ENCODE measurements around the gene FBLL1. TPM values are rescaled to one million over a fixed set of nuclear protein-coding genes. Genes with fewer than 3 reads are reported as not detected.

The FBLL1 gene
- polyA plus RNA-seq (2013, experiment 1 of 4), result 0.98 TPM
- 0.50 TPM for polyA plus RNA-seq (2013, experiment 2 of 4)
- polyA plus RNA-seq (2013, experiment 3 of 4), result 1.4 TPM
- polyA plus RNA-seq (2013, experiment 4 of 4), result 1.6 TPM

DNA sequence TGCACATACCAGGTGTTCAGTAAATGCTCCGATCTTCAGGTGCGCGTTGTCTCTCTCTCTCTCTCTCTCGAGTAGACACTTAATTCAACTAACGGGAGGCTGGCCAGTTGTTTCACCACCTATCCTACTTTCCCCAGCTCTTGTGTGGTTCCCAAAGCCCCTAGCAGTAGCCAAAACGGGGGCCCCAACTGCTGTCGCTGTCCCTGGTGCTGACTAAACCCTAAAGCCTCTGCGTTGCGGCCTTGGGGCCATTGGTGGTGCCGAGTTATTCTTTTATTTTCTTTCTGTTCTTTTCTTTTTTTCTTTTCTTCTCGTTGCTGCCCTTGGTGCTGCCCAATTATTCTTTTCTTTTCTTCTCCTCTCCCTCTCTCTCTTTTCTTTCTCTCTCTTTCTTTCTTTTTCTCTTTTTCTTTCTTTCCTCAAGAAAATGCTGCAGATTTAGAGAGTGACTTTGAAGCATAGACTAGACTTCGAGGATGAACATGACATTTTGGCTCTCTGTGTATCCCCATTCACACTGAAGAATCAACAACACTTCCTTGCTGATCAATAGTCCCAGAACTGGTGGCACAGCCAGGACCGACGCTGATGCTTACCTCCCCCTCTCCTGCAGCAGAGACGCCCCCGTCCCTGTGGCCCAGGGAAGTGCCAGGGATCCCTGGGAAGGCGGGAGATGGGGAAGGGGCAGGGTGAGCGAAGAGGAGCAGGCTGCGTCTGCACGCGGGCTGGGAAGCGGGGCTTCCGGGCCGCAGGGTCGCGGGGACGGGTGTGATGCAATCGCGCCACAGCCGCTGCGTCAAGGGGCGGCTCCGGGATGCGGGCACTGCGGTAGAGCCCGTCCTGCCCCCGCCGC is at the start of gene FBLL1:
TSS of gene FBLL1 (plus strand) at position 785 of the 853 bp plus-strand sequence. CDS start 200 bp downstream, outside the sequence.
- H3K4me3 ChIP-seq (ENCODE audit: insufficient read depth, low read depth, low read length), result peak within 1 kb of the TSS; percentile 26
- H3K4me1 ChIP-seq (ENCODE audit: control insufficient read depth, insufficient read depth, low read length), result peaks cover 14% of the 10 kb centered on the region
- peaks cover 34% of the 10 kb centered on the region for H3K27me3 ChIP-seq (ENCODE audit: control insufficient read depth, insufficient read depth, low read length, poor library complexity, severe bottlenecking)
- WGBS, 2 experiments, result 11% methylated on average over 38 of the region's 38 CpGs
- no peak within 1 kb of the TSS for H3K27ac ChIP-seq (ENCODE audit: insufficient read depth, low read depth, low read length, poor library complexity, severe bottlenecking)
- no peaks in the 10 kb centered on the region for H3K36me3 ChIP-seq (ENCODE audit: control insufficient read depth, insufficient read depth, low read length)
- no peaks in the 10 kb centered on the region for H3K9me3 ChIP-seq (ENCODE audit: control insufficient read depth, low read length)

- H3K27ac ChIP-seq (ENCODE audit: insufficient read depth, low read depth, low read length, poor library complexity, severe bottlenecking), result no peak overlapping the region
- no peaks in the 10 kb centered on the region for H3K4me1 ChIP-seq (ENCODE audit: control insufficient read depth, insufficient read depth, low read length)
- peaks cover 10% of the 10 kb centered on the region for H3K27me3 ChIP-seq (ENCODE audit: control insufficient read depth, insufficient read depth, low read length, poor library complexity, severe bottlenecking)
- no peak overlapping the region for H3K4me3 ChIP-seq (ENCODE audit: insufficient read depth, low read depth, low read length)
- no peaks in the 10 kb centered on the region for H3K36me3 ChIP-seq (ENCODE audit: control insufficient read depth, insufficient read depth, low read length)
- 88 to 92% methylated on average over 1 to 3 of the region's 3 CpGs for WGBS, 2 experiments
- H3K9me3 ChIP-seq (ENCODE audit: control insufficient read depth, low read length), result no peaks in the 10 kb centered on the region
Measured at GRCh38 chr5:168480601-168481000, 48.5 kb upstream of the FBLL1 start.

DNA sequence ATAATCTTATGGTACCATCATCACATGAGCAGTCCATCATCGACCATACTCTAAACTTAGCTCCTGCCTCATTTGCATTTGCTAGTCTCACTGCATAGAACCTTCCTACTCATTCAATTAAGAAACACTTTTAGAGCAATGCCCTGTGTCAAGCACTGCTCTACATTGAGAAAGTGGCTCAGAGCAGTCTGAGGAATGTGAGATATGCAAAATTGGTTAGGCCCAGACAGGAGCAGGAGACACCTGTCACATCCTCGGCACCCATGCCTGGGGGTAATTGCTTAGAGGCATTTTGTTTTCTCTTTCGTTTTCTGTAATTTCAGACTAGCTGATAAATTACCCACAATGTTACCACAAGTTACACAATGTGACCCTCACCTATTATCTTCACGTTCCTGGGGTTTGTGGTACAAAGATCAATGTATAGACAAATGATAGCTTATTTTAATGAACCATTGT is 47.7 kb upstream of the FBLL1 start:
- Histone ChIP-seq H3K27me3 (ENCODE audit: control insufficient read depth, insufficient read depth, low read length, poor library complexity, severe bottlenecking) (peaks cover 10% of the 10 kb centered on the region), H3K4me1 (ENCODE audit: control insufficient read depth, insufficient read depth, low read length) (no peaks in the 10 kb centered on the region), H3K27ac (ENCODE audit: insufficient read depth, low read depth, low read length, poor library complexity, severe bottlenecking) (no peak overlapping the region), H3K36me3 (ENCODE audit: control insufficient read depth, insufficient read depth, low read length) (no peaks in the 10 kb centered on the region), H3K4me3 (ENCODE audit: insufficient read depth, low read depth, low read length) (no peak overlapping the region), H3K9me3 (ENCODE audit: control insufficient read depth, low read length) (no peaks in the 10 kb centered on the region)
- 83 to 84% methylated on average over 2 to 4 of the region's 4 CpGs for WGBS, 2 experiments

GRCh38 chr5:168482361-168482760 is 46.7 kb upstream of the FBLL1 start:
- no peak overlapping the region for H3K27ac ChIP-seq (ENCODE audit: insufficient read depth, low read depth, low read length, poor library complexity, severe bottlenecking)
- H3K27me3 ChIP-seq (ENCODE audit: control insufficient read depth, insufficient read depth, low read length, poor library complexity, severe bottlenecking), result peaks cover 10% of the 10 kb centered on the region
- WGBS, 2 experiments, result 81 to 84% methylated on average over 5 of the region's 5 CpGs
- H3K36me3 ChIP-seq (ENCODE audit: control insufficient read depth, insufficient read depth, low read length), result no peaks in the 10 kb centered on the region
- H3K4me1 ChIP-seq (ENCODE audit: control insufficient read depth, insufficient read depth, low read length), result no peaks in the 10 kb centered on the region
- no peaks in the 10 kb centered on the region for H3K9me3 ChIP-seq (ENCODE audit: control insufficient read depth, low read length)
- no peak overlapping the region for H3K4me3 ChIP-seq (ENCODE audit: insufficient read depth, low read depth, low read length)

- H3K4me3 ChIP-seq (ENCODE audit: insufficient read depth, low read depth, low read length), result peak within 1 kb of the TSS; percentile 73
- 1 to 2% methylated on average over 40 of the region's 40 CpGs for WGBS, 2 experiments
- H3K27ac ChIP-seq (ENCODE audit: insufficient read depth, low read depth, low read length, poor library complexity, severe bottlenecking), result no peak within 1 kb of the TSS
- H3K36me3 ChIP-seq (ENCODE audit: control insufficient read depth, insufficient read depth, low read length), result peaks cover 18% of the 10 kb centered on the region
- H3K9me3 ChIP-seq (ENCODE audit: control insufficient read depth, low read length), result no peaks in the 10 kb centered on the region
- H3K4me1 ChIP-seq (ENCODE audit: control insufficient read depth, insufficient read depth, low read length), result no peaks in the 10 kb centered on the region
- H3K27me3 ChIP-seq (ENCODE audit: control insufficient read depth, insufficient read depth, low read length, poor library complexity, severe bottlenecking), result peaks cover 10% of the 10 kb centered on the region
Measured at GRCh38 chr5:168486136-168486879, 42.8 kb upstream of the FBLL1 start, which contains the start of gene RARS1. Gene RARS1, plus strand, starts transcription at chr5:168486471. Its CDS starts 28 bp downstream, at chr5:168486499.

DNA sequence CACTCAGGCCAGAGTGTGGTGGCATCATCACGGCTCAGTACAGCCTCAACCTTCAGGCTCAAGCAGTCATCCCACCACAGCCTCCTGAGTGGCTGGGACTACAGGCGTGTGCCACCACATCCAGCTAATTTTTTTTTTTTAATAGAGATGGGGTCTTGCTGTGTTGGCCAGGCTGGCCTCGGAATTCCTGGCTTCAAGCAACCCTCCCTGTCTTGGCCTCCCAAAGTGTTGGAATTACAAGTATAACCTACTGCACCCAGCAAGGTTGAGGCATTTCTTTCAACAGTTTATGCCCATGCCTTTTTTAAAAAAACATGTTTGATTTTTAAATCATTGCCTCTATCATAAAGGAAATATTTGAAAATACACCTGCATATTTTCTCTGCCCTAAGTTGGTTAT is 40.0 kb upstream of the FBLL1 start:
- H3K27me3 ChIP-seq (ENCODE audit: control insufficient read depth, insufficient read depth, low read length, poor library complexity, severe bottlenecking), result no peaks in the 10 kb centered on the region
- no peaks in the 10 kb centered on the region for H3K4me1 ChIP-seq (ENCODE audit: control insufficient read depth, insufficient read depth, low read length)
- H3K9me3 ChIP-seq (ENCODE audit: control insufficient read depth, low read length), result no peaks in the 10 kb centered on the region
- peaks cover 38% of the 10 kb centered on the region for H3K36me3 ChIP-seq (ENCODE audit: control insufficient read depth, insufficient read depth, low read length)
- 95 to 98% methylated on average over 3 of the region's 3 CpGs for WGBS, 2 experiments
- H3K27ac ChIP-seq (ENCODE audit: insufficient read depth, low read depth, low read length, poor library complexity, severe bottlenecking), result no peak overlapping the region
- H3K4me3 ChIP-seq (ENCODE audit: insufficient read depth, low read depth, low read length), result no peak overlapping the region

GRCh38 chr5:168494057-168494555 is 35.0 kb upstream of the FBLL1 start:
- no peaks in the 10 kb centered on the region for H3K4me1 ChIP-seq (ENCODE audit: control insufficient read depth, insufficient read depth, low read length)
- peaks cover 45% of the 10 kb centered on the region for H3K36me3 ChIP-seq (ENCODE audit: control insufficient read depth, insufficient read depth, low read length)
- H3K9me3 ChIP-seq (ENCODE audit: control insufficient read depth, low read length), result no peaks in the 10 kb centered on the region
- no peak overlapping the region for H3K4me3 ChIP-seq (ENCODE audit: insufficient read depth, low read depth, low read length)
- 97% methylated on average over 4 to 5 of the region's 5 CpGs for WGBS, 2 experiments
- no peaks in the 10 kb centered on the region for H3K27me3 ChIP-seq (ENCODE audit: control insufficient read depth, insufficient read depth, low read length, poor library complexity, severe bottlenecking)
- H3K27ac ChIP-seq (ENCODE audit: insufficient read depth, low read depth, low read length, poor library complexity, severe bottlenecking), result no peak overlapping the region

GRCh38 chr5:168502563-168503237 is 26.4 kb upstream of the FBLL1 start:
- Histone ChIP-seq H3K36me3 (ENCODE audit: control insufficient read depth, insufficient read depth, low read length) (peaks cover 38% of the 10 kb centered on the region), H3K4me3 (ENCODE audit: insufficient read depth, low read depth, low read length) (no peak overlapping the region), H3K27ac (ENCODE audit: insufficient read depth, low read depth, low read length, poor library complexity, severe bottlenecking) (no peak overlapping the region), H3K9me3 (ENCODE audit: control insufficient read depth, low read length) (no peaks in the 10 kb centered on the region), H3K27me3 (ENCODE audit: control insufficient read depth, insufficient read depth, low read length, poor library complexity, severe bottlenecking) (no peaks in the 10 kb centered on the region), H3K4me1 (ENCODE audit: control insufficient read depth, insufficient read depth, low read length) (no peaks in the 10 kb centered on the region)
- 87 to 97% methylated on average over 6 to 7 of the region's 7 CpGs for WGBS, 2 experiments

GRCh38 chr5:168513861-168514428 is 15.2 kb upstream of the FBLL1 start:
- no peak overlapping the region for H3K27ac ChIP-seq (ENCODE audit: insufficient read depth, low read depth, low read length, poor library complexity, severe bottlenecking)
- H3K9me3 ChIP-seq (ENCODE audit: control insufficient read depth, low read length), result no peaks in the 10 kb centered on the region
- H3K27me3 ChIP-seq (ENCODE audit: control insufficient read depth, insufficient read depth, low read length, poor library complexity, severe bottlenecking), result no peaks in the 10 kb centered on the region
- no peak overlapping the region for H3K4me3 ChIP-seq (ENCODE audit: insufficient read depth, low read depth, low read length)
- H3K36me3 ChIP-seq (ENCODE audit: control insufficient read depth, insufficient read depth, low read length), result peaks cover 65% of the 10 kb centered on the region
- WGBS, 2 experiments, result 100% methylated on average over 1 of the region's 2 CpGs; no CpG with 5 or more reads in 1 of the 2 experiments
- no peaks in the 10 kb centered on the region for H3K4me1 ChIP-seq (ENCODE audit: control insufficient read depth, insufficient read depth, low read length)
